Femur (tissue), 1 donor: ENCODE data around the gene MYOCD.

Experiments
- DNase-seq: peaks from one replicate; pipeline ENCODE4 v3.0.0-alpha.2; 2017

Gene MYOCD

DNA sequence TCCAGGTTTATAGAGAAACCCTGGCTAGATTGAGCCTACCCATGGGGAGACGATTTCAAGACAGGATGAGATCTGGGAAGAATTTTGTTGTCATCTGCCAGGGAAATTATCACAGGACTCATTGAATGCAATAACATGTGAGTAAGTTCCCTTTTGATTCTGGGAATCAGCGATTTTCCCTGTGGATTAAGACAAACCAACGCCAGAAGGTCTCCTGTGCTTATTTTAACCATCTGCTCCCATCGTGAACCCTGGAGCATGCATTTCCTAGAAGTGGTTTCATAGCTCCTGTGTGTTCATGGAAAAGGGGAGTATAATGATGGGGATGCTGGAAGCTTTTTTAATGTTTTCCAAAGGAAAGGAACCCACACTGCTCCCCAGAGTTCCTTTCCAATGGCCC is 102.6 kb downstream of the MYOCD start:
- DNase-seq = no peak

DNA sequence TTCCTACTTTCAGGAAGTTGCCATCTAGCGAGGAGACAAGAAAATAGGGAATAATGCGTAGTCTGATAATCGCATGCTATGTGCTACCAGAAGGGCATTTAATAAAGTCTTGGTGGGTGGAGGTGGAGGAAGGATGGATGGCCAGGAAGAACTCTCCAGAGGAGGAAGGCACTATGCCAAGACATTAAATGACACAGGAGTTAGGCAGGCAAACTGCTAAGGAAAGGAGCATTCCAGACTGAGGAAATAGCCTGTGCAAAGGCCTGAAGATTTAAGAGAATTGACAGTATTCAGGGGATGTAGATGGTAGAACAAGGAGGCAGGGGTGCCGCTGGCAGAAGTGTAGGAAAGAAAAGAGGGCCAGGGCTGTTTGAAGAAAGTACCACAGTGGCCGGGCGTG is 104.3 kb downstream of the MYOCD start:
- DNase-seq = no peak

DNA sequence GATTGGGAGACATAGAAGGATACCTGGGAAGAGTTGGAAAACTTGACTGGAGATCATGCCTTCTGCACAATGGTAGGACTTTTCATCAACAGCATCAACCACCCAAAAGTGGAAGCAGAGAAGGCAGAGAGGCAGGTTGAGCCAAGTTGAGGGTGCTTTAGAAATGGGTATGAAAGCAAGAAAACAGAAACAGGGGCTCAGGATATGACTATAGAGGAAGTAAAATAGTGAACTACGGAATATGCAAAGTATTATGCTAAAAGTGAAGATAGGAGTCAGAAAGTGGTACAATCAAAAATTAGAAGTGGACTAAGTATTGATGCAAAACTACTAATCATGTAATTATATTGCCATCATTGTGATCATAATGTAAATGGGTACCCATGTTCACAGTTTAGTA is 107.5 kb downstream of the MYOCD start:
- no peak for DNase-seq

DNA sequence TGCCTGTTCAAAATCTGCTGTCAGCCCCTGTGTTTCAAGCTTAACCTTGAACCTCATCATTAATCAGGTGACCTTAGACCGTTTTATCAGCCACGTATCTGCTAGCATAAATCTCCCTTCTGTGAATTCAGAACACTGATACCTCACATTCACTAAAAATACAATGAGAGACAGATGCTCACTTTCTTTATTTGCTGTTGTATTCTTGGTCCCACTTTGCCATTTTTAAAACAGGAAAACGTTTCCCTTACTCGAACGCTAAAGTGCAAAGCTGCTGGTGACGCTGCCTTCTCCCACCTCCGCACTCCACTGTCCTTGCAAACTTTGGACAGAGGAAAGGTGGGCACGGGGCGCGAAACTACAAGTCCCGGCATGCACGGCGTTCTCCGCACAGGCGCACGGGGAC is 123.4 kb downstream of the MYOCD start:
- no peak for DNase-seq

DNA sequence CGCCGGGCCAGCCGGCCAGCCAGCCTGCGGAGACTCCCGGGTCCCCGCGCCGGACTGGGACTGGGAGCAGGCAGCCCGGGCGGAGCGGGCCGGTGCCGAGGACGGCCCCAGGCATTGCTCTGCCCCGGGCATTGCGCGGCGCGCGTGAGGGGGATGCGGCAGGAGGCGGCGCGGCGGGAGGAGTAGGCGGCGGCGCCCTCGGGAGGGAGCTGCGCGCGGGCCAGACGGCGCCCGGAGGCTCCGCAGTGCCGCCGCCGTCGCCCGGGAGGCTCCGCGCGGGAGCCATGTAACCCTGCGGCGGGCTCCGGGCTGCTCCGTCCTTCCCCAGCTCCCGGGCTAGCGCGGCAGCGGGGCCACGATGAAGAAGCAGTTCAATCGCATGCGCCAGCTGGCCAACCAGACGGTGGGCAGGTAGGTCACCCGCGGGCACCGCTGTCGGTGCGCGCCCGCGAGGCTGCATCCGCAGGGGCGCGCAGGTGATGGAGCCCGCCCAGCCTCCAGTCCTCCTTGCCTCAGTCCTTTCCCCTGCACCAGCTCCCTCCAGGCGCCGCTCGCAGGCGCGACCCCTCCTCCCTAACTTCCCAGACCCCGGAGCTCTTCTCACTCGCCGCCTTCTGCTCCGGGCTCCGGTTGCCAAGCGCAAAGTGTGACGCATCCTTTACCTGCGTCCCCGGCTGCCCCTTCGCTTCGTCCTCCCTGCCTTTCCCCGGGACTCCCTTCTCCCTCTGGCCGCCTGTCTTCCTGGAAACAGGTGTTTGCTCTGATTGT is 124.0 kb downstream of the MYOCD start, which contains the start of gene ARHGAP44:
Gene ARHGAP44, plus strand, starts transcription at position 18 of the 768 bp plus-strand sequence. Its CDS starts 341 bp downstream, at position 359.
- peak; percentile 73 for DNase-seq

DNA sequence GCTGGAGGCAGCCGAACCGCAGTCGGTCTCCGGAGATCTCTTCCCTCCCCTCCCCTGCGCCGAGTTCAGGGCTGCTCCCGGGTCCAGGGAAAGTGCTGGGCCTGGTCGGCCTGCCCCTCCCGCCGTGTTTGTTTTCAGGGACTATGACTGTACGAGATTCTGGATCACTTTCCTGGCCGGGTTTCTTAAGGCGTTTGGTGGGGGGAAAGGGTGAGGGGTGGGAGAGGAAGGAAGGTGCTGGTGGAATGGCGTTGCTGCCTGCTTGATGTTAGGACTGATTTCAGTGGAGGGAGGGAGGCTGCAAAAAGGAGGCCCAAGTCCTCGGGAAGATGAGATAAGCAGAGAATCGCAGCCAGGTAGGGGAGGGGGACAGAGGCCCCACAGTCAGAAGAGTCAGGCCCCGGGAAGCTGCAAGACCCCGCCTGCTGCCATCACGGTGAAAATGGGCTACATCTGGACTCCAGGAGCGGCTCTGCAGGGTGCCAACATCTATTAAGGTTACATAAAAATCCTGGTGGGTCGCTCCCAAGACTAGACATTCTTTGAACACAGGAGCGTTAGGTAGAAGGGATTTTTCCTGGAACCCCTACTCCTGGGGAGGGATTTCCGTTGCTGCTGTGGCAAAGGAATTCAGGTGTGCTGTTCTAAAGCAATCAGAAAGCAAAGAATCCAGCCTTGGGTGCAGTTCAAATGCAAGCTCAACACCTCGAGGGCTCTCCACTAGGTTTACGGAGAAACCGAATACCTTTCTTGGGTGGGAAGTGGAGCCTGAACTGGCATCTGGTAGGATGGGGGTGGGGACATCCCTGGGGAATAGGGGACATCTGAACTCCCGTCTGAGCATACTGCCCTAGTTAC is 124.8 kb downstream of the MYOCD start:
- no peak for DNase-seq

DNA sequence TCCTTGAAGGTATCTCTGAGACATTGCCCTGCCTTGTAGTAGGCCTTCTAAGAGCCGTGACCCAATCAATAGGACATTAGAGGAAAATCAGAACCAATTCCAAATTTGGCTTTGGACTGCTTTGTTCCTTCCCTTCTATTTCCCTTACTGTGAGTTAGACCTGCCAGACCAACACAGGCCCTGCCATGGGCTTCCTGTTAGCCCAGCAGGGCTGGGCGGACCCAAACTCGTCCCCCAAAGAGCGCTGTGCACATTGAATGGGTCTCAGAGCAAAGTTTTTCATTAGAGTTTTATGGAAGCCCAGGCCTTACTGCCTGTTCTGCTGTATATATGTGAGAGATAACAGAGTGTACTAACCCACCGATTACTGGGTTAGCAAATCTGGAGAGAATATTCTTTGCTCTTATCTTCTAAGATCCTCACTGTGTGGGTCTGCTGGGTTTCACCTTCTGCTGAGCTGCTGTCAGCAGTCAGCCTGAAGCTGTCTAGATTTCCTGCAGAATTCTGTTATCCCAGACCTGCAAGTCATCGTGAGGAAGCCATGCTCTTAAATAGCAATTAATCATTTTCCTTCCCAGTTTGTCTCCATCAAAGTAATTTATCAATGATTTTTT is 129.3 kb downstream of the MYOCD start:
- DNase-seq = no peak

DNA sequence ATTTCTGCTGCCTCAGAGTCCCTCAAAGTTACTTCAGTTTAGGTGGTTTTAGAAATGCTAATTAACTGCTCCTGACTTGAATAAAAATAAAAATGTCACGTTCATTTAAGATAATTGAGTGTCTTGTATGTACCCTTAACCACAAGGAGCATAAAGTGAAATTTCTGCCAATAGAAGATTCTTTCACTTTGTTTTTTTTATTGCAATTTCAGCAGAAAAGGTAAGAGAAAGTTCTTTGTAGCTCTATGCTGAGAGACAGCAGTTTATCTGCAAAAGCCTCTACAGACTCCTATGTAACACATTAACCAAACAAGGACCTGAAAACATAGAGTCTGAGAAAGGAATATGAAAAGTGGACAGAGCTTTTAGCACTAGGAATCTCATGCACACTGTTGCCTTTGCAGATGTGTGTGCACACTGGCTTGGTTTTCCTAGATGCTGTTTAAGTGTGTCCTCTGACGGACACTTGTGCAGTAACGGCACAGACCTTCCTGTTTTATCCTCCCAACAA is 135.2 kb downstream of the MYOCD start:
- no peak for DNase-seq

DNA sequence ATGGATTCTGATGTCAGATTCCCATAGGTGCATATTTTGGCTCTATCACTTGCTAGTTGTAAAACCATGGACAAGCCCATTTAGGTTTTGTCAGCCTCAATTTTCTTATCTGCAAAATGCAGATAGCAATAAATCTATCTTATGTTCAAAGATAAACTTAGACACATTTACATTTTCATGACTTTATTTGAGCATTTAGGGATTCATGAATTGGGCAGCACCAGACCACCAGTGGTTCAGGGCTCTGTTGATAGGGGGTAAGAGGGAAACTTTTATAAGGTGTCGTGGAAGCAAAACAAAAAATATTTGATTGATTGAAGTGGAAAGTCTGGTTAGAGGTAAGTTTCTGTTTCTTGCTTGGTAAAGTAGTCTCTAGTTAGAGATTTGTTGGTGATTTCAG is 140.9 kb downstream of the MYOCD start:
- no peak for DNase-seq

DNA sequence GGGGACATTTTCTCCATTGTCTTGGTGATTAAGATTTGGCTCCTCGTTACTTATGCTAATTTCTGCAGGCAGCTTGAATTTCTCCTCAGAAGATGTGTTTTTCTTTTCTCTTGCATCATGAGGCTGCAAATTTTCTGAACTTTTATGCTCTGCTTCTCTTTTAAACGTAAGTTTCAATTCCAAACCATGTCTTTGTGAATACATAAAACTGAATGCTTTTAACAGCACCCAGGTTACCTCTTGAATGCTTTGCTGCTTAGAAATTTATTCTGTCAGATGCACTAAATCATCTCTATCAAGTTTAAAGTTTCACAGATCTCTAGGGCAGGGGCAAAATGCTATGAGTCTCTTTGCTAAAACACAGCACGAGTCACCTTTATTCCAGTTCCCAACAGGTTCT is 143.0 kb downstream of the MYOCD start:
- no peak for DNase-seq

DNA sequence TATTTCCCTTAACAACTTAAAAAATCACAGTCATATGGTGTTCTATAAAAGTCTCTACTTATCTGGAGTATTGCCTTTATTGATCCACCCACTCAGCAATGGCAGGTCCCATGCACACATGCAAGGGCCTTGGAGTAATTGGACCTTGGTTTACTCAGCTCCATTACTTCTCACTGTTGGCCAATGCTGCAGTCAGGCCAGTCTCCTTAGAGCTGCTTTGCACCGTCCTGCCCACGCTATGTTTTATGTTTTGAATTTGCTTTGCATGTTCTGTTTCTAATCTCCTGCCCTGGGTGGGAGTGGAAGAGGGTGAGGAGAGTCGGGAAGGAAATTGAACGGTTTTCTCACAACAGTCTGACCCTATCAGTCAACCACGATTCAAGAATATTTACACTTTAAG is 147.2 kb downstream of the MYOCD start:
- DNase-seq = no peak

DNA sequence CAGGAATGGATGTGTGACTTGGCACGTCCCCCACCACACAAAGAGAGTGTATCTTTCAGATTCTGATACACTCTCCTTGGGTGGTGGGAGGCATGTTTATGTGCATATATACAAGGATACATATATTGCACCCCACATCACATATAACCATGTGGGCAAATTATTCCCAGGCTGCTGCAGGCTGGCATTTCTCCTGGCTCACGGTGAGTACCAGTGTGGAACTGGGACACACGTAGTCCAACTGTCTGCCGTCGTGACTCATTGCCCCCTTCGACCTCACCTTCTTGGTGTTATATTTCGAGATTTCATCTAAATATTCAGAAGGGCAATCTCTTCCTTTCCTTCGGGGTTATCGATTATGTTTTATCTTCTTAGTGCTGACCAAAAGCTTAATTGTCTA is 148.0 kb downstream of the MYOCD start:
- DNase-seq = no peak

DNA sequence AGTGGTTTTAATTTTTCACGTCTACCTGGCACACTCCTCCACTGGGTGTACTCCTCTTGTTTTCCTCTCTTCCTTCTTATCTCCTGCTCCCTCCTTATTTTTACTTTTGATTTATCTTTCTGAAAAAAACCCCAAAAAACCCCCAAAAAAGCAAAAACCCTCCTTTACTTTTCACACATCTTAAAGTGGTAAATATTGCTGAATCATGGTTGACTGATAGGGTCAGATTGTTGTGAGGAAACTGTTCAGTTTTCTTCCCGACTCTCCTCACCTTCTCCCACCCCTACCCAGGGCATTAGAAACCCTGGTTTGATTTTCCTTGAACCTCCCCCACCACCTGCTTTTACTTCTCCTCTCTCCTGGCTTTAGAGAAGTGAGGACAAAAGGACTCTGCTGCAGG is 149.0 kb downstream of the MYOCD start:
- DNase-seq = no peak

DNA sequence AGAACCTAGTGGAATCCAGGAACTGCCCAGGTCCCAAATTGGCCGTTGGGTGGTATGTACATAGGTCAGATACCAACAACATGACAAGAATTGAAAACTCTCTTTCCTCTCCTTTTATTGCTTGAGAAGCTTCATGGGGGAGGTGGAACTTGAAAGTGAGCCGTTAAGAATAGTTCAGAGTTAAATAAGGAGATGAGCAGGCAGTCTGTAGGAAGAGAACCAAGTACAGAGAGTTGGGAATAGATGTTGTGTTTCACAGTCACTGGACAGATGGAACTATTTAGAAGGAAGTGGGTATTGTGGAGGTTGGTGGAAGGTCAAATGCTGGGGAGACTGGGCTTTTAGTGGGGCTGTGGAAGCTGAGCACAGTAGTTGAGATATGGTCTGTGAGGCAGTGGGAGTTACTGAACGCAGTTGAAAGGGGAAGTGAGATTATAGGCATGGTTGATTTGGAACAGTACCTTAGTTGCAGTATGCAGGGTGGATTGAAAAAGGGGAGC is 150.0 kb downstream of the MYOCD start:
- DNase-seq = no peak
